GM11168 (cell line): ENCODE data around the gene CPM.
"Not testable (repeated sequence)": the region's sequence is repeated elsewhere in the genome, so short reads cannot be mapped to it uniquely, and the experiment has no call there.

Experiments used
- in situ Hi-C: fragments of 300-500 bp; cut with MboI; formaldehyde crosslinking; loops from one replicate; pipeline ENCODE4 v1.12.0; 2022; ENCODE audit warnings: low sequenced_read_pairs; ENCODE audit not compliant: unreplicated experiment

CPM gene

GRCh38 chr12:68811573-68811972 is 121.4 kb downstream of the CPM start:
- in situ Hi-C loops: not testable (repeated sequence)

DNA sequence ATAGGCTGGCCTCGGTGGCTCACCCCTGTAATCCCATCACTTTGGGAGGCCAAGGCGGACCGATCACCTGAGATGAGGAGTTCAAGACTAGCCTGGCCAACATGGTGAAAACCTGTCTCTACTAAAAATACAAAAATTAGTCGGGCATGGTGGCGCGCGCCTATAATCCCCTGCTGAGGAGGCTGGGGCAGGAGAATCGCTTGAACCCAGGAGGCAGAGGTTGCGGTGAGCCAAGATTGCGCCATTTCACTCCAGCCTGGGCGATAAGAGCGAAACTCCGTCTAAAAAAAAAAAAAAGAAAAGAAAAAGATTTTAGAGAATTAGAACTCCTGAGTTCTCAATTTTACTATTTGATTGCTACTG is 123.0 kb downstream of the CPM start:
- in situ Hi-C loops: not testable (repeated sequence)

DNA sequence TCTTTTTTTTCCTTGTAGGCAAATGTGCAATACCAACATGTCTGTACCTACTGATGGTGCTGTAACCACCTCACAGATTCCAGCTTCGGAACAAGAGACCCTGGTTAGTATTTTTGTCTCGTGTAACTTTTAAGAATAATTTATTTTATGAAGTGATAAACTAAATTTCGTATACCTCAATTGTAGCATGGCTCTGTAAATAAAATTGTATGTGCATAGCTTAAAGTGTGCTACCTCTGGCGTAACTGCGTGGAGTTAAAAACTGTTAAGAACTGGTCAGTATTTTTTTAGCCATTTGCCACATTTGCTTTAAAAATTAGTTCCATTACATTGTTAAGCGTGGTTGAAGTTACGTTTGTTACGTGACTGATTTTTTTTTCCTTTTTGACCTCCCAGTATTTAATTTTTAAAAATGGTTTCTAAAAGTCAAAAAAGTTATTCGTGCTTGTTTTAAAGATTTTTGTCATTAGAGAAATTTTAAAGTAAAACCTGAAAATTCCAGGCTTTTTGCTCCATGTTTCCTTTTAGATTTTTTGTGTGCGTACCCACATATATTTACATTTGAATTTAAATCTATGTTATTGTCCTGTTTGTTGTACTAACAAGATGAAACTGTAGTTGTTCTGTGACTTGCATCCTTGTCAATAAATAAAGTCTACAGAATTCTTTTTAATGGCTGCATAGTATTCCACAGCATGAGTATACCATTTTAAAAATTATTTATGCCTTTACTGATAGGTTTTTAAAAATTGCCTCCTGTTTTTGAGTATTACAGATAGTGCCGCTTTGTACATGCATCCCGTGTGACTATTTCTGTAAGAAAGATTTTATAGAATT is 123.6 kb downstream of the CPM start:
- in situ Hi-C loops: no loop called here

- in situ Hi-C loops: no loop called here
Observed at GRCh38 chr12:68808388-68809189, 124.4 kb downstream of the CPM start.

DNA sequence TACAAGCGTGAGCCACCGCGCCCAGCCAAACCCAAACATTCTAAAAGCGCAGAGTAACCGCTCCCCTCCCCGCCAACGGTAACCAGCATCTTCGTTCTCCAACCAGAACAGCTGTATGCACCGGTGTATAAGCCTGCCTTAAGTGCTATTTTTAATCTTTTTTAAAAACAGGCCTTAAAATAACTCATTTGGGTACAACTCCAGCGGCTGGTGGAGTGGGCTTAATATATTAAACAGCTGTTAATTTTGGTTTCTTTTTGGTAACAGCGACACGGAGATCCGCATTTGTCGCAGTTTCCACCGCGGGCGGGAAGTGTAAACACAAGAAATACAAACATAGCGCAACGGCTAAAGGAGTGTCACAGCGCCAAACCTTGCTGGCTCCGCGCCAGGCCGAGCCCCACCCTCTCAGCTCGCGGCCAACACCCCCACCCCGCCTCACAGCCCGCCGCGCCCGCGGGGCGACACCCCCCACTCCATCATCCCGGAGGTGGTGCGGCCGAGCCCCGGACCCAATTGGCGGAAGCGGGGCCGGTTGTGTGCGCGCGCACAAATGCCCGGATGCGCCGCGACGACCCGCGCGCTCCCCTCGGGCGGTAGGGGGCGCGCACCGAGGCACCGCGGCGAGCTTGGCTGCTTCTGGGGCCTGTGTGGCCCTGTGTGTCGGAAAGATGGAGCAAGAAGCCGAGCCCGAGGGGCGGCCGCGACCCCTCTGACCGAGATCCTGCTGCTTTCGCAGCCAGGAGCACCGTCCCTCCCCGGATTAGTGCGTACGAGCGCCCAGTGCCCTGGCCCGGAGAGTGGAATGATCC is 125.2 kb downstream of the CPM start, which contains the start of gene MDM2:
Gene MDM2, plus strand, starts transcription at position 602 of the 812 bp plus-strand sequence. CDS start 301 bp downstream, outside the sequence.
- in situ Hi-C loops: no loop called here

DNA sequence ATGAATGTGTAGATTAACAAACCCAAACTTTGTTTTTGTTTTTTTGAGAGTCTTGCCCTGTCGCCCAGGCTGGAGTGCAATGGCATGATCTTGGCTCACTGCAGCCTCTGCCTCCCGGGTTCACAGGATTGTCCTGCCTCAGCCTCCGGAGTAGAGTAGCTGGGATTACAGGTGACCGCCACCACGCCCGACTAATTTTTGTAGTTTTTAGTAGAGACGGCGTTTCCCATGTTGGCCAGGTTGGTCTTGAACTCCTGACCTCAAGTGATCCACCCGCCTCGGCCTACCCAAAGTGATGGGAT is 125.7 kb downstream of the CPM start:
- in situ Hi-C loops: not testable (repeated sequence)

DNA sequence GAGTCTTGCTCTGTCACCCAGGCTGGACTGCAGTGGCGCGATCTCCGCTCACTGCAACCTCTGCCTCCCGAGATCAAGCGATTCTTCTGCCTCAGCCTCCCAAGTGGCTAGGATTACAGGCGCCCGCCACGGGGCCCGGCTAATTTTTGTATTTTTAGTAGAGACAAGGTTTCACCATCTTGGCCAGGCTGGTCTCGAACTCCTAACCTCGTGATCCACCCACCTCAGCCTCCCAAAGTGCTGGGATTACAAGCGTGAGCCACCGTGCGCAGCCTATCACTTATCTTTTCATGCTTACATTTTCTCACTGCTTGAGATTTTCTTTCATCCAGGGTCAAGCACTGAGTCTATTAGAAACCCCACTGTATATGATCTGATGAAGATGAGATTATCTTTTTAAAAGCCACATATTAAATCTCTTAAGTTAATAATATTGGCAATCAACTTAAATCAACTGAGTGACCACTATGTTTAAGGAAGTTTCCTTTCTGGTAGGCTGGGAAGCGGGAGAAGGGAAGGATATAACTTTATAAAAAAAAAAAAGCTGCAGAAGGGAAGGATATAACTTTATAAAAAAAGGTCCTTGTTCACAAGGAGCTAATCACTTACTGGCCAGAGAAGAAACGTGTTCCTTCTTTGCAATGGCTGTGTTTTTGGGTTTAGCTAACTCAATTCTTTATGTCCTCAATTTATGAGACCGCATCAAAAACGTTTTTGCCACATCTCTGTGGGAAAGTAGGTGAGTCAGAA is 126.3 kb downstream of the CPM start:
- in situ Hi-C loops: no loop called here

GRCh38 chr12:68805592-68806120 is 127.3 kb downstream of the CPM start:
- in situ Hi-C loops: no loop called here

DNA sequence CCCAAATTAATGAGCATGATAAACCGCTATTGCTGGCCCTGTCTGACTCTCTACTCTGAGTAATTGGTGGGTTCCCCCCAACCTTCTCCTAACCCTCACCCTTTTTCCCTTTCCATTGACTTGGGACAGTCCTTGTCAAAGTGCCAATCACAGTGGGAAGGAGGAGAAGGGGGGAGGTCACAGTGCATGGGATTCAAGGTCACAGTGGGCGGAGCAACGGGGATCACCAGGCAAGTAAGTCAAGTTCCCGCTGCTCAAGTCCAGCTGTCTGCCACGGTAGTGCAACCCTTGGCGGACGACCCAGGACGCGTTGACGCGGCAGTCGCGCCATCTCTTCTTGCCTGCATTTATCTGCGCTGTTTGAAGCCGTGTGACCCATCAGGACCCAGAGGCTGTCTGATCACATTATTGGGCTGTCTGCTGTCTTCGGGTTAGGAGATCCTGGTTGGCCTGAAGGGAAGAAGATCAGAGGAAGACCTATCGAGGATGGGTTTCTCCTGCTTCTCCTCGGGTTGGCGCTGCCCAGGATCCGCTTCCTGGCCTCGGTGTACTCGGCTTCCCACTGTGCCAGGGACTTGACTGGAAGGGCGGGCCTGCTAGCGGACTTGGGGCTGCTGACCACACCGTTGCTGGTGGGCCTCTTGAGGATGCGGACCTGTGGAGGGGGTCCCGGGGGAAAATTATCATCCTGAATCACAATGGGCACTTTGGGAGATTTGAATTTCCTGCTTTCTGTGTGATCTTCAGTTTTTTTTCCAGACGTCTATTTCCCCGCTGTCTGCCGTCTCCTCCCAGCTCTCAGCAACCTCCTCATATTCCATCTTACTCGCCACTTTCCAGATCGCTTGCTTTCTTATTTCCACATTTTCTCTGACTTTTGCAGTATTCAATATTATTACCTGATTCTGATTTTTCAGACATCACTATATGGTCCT is 128.0 kb downstream of the CPM start:
- in situ Hi-C loops: no loop called here

DNA sequence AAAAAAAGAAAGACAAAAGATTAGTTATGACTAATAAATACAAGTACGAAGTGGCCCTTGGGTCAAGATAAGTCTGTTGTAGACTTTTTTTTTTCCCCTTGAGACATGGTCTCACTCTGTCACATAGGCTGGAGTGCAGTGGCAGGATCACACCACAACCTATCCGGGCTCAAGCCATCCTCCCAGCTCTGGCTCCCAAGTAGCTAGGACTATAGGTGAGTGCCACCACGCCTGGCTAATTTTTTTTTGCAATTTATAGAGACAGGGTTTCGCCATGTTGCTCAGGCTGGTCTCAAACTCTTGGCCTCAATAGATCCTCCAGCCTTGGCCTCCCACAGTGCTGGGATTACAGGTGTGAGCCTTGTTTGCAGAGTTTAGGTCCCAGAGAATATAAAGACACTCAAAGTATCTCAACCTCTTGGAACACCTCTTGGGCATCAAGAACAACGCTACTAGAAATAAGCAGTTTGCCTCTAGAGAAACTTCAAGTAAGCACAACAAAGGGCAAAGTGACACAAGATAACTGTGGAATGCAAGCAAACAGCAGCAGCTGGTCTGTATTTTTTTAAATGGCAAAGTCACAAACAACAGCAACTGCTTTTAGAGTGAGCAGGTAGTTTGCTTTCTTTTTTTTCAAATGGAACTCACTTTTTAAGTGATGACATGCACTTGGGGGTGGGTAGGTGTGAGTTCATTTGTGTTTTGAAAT is 128.9 kb downstream of the CPM start:
- in situ Hi-C loops: no loop called here

GRCh38 chr12:68802911-68803651 is 129.9 kb downstream of the CPM start:
- in situ Hi-C loops: not testable (repeated sequence)

GRCh38 chr12:68802372-68802745 is 130.6 kb downstream of the CPM start:
- in situ Hi-C loops: not testable (repeated sequence)
